SK-N-SH treated with all-trans-retinoic acid at 6 μM for 48 hours (cell line): ENCODE results near the gene TIGD3.

Experiments used
- ATAC-seq: fragments of 200-7000 bp; cut with Tn5 transposase; 3 replicates; pipeline ENCODE4 v1.9.1; 2020; ENCODE audit warnings: mild to moderate bottlenecking, moderate library complexity
- ARNTL ChIP-seq: fragments of 450-650 bp; formaldehyde crosslinking; IDR thresholded peaks from 2 replicates; pipeline ENCODE4 v1.5.0; 2020; ENCODE audit warnings: low read depth, mild to moderate bottlenecking, moderate library complexity, borderline replicate concordance
- ESRRG ChIP-seq: fragments of 250-450 bp; sonication (Bioruptor Pico); IDR thresholded peaks from 2 replicates; pipeline ENCODE4 v1.6.1; 2021; ENCODE audit warnings: mild to moderate bottlenecking
- GLIS3 ChIP-seq: fragments of 250-450 bp; sonication (Bioruptor Pico); IDR thresholded peaks from 2 replicates; pipeline ENCODE4 v1.5.0; 2020; ENCODE audit warnings: mild to moderate bottlenecking, moderate library complexity
- ISL1 ChIP-seq: fragments of 250-450 bp; sonication (Bioruptor Pico); IDR thresholded peaks from 2 replicates; pipeline ENCODE4 v2.1.2; 2022; ENCODE audit warnings: mild to moderate bottlenecking, moderate library complexity
- PPARA ChIP-seq: fragments of 250-450 bp; sonication (Bioruptor Pico); IDR thresholded peaks from 2 replicates; pipeline ENCODE4 v1.5.0; 2020; ENCODE audit warnings: mild to moderate bottlenecking, borderline replicate concordance
- SNAI2 ChIP-seq: fragments of 250-450 bp; sonication (Bioruptor Pico); IDR thresholded peaks from 2 replicates; pipeline ENCODE4 v1.5.0; 2020; ENCODE audit warnings: mild to moderate bottlenecking, moderate library complexity
- TOX ChIP-seq: fragments of 250-450 bp; sonication (Bioruptor Pico); IDR thresholded peaks from 2 replicates; pipeline ENCODE4 v1.8.0; 2021; ENCODE audit warnings: mild to moderate bottlenecking, moderate library complexity, borderline replicate concordance
- ZC3H10 ChIP-seq: fragments of 250-450 bp; sonication (Bioruptor Pico); IDR thresholded peaks from 2 replicates; pipeline ENCODE4 v1.5.1; 2021; ENCODE audit warnings: mild to moderate bottlenecking, moderate library complexity
- ZFP3 ChIP-seq: fragments of 250-450 bp; sonication (Bioruptor Pico); IDR thresholded peaks from 2 replicates; pipeline ENCODE4 v1.5.0; 2020; ENCODE audit warnings: mild to moderate bottlenecking, moderate library complexity
- ZFP30 ChIP-seq: fragments of 450-650 bp; formaldehyde crosslinking; IDR thresholded peaks from 2 replicates; pipeline ENCODE4 v1.5.0; 2022; ENCODE audit warnings: mild to moderate bottlenecking, moderate library complexity
- ZNF70 ChIP-seq: fragments of 450-650 bp; formaldehyde crosslinking; IDR thresholded peaks from 2 replicates; pipeline ENCODE4 v1.5.0; 2020; ENCODE audit warnings: mild to moderate bottlenecking, moderate library complexity
- TF ChIP-seq, protein P1 (sequence below): fragments of 250-450 bp; sonication (Bioruptor Pico); IDR thresholded peaks from 2 replicates; pipeline ENCODE4 v1.8.0; 2021; ENCODE audit warnings: low read depth, mild to moderate bottlenecking, moderate library complexity, borderline replicate concordance
- TF ChIP-seq, protein P2 (sequence below): fragments of 250-450 bp; sonication (Bioruptor Pico); IDR thresholded peaks from 2 replicates; pipeline ENCODE4 v1.5.1; 2020; ENCODE audit warnings: low read depth, mild to moderate bottlenecking, moderate library complexity
- TF ChIP-seq, protein P3 (sequence below): fragments of 250-450 bp; sonication (Bioruptor Pico); IDR thresholded peaks from 2 replicates; pipeline ENCODE4 v1.5.1; 2021; ENCODE audit warnings: mild to moderate bottlenecking, moderate library complexity
- TF ChIP-seq, protein P4 (sequence below): fragments of 250-450 bp; sonication (Bioruptor Pico); IDR thresholded peaks from 2 replicates; pipeline ENCODE4 v1.8.0; 2020; ENCODE audit warnings: mild to moderate bottlenecking, moderate library complexity, borderline replicate concordance
- TF ChIP-seq, protein P5 (sequence below): fragments of 250-450 bp; sonication (Bioruptor Pico); IDR thresholded peaks from 2 replicates; pipeline ENCODE4 v1.5.0; 2020; ENCODE audit warnings: mild to moderate bottlenecking, moderate library complexity

TIGD3 gene

DNA sequence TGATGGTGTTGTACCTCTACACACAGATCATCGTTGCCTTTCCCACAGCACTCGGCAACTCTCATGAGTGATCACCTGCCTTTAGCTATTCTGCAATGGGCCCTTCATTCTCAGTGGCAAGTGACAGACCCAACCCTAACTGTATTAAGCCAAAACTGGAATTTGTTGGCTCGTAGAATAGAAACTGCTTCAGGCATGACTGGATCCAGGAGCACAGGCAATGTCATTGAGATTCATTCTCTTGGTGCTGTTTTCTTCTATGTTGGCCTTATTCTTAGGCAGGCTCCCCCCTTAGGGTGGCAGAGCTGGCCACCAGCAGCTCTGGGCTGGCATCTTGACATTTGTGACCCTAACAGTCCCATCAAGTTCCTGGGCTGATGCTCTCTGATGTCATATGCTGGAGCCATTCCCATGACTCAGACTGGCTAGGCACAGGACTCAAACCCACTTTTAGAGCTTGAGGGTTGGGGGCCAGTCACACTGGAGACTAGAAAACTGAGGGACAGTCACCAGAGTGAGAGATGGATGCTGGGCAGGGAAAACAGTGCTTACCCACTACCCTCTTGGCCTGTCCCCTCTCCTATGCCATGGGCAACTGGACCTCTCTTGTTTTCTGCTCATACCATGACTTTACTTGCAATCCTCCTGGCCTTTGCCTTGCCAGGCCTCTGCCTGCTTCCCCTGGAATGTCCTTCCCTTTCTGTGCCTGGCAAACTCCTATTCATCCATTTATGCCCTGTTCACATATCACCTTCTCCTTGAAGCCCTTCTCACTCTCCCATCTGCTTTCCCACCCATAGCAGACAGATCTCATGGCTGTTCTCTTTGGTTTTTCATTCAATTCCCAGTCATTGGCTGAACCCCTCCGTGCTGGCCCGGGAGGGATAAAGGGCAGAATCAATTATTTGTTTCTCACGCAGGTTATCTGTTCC is 47.0 kb upstream of the TIGD3 start:
- TF ChIP-seq ZFP3 (CRISPR knock-in tag), result peak; percentile 98
- no peak for TF ChIP-seq GLIS3 (CRISPR knock-in tag)

DNA sequence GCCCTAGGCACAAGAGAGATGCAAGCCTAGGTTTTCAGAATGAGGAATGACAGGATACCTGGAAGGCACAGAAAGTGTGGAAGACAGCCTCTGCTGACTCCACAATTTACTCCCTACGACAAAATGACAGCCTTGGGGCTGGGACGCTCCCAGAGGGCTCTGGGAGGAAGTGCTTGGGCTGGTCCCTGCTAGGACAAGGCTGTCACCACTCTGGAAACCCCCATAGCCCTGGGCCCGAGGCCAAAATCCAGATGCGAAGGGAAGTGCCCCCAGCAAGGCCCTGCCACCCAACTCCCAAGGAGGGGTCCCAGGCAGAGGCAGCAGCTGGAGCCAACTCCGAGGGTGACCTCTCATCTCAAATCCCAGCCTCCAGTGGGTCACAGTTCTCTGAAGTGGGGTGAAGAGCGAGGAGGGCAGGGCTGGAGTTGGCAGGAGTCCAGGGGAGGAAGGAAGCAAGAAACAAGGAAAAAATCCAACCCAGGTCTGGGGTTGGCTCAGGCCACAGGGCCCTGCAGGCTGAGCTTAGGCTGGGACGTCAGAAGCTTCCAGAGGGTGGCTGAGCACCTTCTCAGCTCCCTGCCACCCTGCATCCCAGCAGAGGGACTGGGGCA is 46.2 kb upstream of the TIGD3 start:
- peak; percentile 18 for ATAC-seq
- TF ChIP-seq ZNF70 (no peak), ZFP3 (CRISPR knock-in tag) (no peak), ARNTL (CRISPR knock-in tag) (no peak), PPARA (no peak)
- TF ChIP-seq, all 23 proteins: peak for 0

More for the DNA sequence above, 47.0 kb upstream of the TIGD3 start:
- ATAC-seq, result no peak

DNA sequence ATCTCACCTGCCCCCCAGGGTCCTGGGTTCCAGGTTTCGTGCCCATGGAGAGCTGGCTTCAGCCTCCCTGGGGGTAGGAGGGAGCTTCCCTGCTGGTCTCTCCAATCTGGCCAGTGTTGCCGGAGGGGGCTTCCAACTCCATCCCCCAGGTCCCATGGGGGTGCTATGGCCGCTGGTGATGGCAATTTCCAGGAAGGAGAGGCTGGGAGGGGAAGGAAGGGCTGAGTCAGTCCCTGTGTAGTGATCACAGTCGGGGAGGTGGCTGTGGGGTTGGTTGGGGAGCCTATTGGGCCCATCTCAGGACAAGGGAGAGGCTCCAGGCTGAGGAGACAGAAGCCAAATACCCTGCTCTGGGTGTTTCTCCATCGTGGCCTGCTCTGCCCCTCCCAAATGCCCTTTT is 45.5 kb upstream of the TIGD3 start:
- TF ChIP-seq, protein P1, sequence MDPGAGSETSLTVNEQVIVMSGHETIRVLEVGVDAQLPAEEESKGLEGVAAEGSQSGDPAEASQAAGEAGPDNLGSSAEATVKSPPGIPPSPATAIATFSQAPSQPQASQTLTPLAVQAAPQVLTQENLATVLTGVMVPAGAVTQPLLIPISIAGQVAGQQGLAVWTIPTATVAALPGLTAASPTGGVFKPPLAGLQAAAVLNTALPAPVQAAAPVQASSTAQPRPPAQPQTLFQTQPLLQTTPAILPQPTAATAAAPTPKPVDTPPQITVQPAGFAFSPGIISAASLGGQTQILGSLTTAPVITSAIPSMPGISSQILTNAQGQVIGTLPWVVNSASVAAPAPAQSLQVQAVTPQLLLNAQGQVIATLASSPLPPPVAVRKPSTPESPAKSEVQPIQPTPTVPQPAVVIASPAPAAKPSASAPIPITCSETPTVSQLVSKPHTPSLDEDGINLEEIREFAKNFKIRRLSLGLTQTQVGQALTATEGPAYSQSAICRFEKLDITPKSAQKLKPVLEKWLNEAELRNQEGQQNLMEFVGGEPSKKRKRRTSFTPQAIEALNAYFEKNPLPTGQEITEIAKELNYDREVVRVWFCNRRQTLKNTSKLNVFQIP (CRISPR knock-in tag), result no peak
- TF ChIP-seq, protein P2, sequence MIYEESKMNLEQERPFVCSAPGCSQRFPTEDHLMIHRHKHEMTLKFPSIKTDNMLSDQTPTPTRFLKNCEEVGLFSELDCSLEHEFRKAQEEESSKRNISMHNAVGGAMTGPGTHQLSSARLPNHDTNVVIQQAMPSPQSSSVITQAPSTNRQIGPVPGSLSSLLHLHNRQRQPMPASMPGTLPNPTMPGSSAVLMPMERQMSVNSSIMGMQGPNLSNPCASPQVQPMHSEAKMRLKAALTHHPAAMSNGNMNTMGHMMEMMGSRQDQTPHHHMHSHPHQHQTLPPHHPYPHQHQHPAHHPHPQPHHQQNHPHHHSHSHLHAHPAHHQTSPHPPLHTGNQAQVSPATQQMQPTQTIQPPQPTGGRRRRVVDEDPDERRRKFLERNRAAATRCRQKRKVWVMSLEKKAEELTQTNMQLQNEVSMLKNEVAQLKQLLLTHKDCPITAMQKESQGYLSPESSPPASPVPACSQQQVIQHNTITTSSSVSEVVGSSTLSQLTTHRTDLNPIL (CRISPR knock-in tag), result no peak
- TF ChIP-seq, protein P3, sequence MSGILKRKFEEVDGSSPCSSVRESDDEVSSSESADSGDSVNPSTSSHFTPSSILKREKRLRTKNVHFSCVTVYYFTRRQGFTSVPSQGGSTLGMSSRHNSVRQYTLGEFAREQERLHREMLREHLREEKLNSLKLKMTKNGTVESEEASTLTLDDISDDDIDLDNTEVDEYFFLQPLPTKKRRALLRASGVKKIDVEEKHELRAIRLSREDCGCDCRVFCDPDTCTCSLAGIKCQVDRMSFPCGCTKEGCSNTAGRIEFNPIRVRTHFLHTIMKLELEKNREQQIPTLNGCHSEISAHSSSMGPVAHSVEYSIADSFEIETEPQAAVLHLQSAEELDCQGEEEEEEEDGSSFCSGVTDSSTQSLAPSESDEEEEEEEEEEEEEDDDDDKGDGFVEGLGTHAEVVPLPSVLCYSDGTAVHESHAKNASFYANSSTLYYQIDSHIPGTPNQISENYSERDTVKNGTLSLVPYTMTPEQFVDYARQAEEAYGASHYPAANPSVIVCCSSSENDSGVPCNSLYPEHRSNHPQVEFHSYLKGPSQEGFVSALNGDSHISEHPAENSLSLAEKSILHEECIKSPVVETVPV (CRISPR knock-in tag), result no peak
- no peak for TF ChIP-seq ISL1 (CRISPR knock-in tag)
- TF ChIP-seq TOX, result no peak
- TF ChIP-seq, protein P4, sequence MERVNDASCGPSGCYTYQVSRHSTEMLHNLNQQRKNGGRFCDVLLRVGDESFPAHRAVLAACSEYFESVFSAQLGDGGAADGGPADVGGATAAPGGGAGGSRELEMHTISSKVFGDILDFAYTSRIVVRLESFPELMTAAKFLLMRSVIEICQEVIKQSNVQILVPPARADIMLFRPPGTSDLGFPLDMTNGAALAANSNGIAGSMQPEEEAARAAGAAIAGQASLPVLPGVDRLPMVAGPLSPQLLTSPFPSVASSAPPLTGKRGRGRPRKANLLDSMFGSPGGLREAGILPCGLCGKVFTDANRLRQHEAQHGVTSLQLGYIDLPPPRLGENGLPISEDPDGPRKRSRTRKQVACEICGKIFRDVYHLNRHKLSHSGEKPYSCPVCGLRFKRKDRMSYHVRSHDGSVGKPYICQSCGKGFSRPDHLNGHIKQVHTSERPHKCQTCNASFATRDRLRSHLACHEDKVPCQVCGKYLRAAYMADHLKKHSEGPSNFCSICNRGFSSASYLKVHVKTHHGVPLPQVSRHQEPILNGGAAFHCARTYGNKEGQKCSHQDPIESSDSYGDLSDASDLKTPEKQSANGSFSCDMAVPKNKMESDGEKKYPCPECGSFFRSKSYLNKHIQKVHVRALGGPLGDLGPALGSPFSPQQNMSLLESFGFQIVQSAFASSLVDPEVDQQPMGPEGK (CRISPR knock-in tag), result no peak
- TF ChIP-seq ARNTL (CRISPR knock-in tag), result no peak
- TF ChIP-seq SNAI2 (CRISPR knock-in tag), result no peak
- TF ChIP-seq, protein P5, sequence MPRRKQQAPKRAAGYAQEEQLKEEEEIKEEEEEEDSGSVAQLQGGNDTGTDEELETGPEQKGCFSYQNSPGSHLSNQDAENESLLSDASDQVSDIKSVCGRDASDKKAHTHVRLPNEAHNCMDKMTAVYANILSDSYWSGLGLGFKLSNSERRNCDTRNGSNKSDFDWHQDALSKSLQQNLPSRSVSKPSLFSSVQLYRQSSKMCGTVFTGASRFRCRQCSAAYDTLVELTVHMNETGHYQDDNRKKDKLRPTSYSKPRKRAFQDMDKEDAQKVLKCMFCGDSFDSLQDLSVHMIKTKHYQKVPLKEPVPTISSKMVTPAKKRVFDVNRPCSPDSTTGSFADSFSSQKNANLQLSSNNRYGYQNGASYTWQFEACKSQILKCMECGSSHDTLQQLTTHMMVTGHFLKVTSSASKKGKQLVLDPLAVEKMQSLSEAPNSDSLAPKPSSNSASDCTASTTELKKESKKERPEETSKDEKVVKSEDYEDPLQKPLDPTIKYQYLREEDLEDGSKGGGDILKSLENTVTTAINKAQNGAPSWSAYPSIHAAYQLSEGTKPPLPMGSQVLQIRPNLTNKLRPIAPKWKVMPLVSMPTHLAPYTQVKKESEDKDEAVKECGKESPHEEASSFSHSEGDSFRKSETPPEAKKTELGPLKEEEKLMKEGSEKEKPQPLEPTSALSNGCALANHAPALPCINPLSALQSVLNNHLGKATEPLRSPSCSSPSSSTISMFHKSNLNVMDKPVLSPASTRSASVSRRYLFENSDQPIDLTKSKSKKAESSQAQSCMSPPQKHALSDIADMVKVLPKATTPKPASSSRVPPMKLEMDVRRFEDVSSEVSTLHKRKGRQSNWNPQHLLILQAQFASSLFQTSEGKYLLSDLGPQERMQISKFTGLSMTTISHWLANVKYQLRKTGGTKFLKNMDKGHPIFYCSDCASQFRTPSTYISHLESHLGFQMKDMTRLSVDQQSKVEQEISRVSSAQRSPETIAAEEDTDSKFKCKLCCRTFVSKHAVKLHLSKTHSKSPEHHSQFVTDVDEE, result no peak
- no peak for TF ChIP-seq ESRRG (CRISPR knock-in tag)
- ATAC-seq, result no peak

DNA sequence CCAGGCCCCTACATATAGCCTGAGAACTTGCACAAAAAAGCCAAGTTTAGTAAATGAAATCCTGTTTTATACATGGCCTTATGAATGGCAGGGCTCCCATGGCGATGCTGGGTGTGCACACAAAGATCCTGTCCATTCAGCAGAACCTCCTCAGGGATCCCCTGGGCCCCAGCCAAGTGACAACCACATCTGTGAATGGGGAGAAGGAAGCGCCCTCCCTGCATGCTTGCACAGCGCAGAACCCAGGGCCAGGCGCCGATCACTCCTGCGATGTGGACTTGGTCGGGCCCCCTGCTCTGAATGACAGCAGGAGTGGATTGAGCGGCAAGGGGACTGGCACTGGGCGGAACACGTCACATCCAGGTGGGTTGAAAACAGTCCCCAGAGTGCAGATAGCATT is 44.3 kb upstream of the TIGD3 start:
- no peak for ATAC-seq

DNA sequence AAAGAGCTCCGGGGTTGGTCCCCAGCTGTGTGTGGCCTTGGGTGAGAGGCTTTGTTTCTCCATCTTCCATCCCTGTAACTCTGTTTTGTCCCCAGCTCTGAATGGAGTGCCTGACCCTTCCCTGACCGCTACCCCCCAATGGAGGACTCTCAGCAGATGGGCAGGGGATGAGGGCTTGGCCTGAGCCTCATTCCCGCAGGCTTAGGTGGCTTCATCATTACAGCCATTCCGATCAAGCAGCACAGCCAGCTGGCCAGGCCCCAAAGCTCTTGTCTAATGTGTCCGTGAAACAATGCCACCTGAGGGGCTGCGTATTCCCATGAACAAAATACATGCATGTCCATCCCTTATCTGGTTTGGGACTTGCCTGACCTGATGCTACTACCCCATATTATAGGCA is 43.8 kb upstream of the TIGD3 start:
- ATAC-seq, result no peak
- TF ChIP-seq, protein P5, result no peak
- TF ChIP-seq, protein P3 (CRISPR knock-in tag), result no peak
- TF ChIP-seq ZFP30 (CRISPR knock-in tag) (no peak), SNAI2 (CRISPR knock-in tag) (no peak), ZC3H10 (CRISPR knock-in tag) (no peak), ZNF70 (no peak)

More for the DNA sequence above, 44.3 kb upstream of the TIGD3 start:
- TF ChIP-seq PPARA (no peak), ARNTL (CRISPR knock-in tag) (no peak)
